ENCODE results near the gene IFFO2. TPM values are rescaled to one million over a fixed set of nuclear protein-coding genes. Genes with fewer than 3 reads are reported as not detected.
A peak's percentile ranks its signal among the peaks of the same experiment; 100 is the strongest.

The IFFO2 gene
- polyA plus RNA-seq, 1 of the 3 experiments (the other 2 are of a cell fraction) = 10.5 TPM

DNA sequence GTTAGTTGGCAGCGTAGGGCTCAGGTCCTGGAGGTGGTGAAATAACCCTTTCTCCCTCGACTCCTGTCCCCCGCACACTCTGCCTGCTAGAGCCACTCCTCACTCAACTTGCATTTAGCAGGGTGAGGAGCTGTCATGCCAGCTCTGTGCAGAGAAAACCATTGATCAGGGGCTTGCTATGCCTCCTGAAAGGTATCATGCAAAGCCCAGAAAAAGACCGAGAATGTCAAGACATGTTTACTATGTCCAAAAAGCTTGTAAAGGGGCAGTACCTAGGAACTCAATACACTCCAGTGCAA is 72.1 kb downstream of the IFFO2 start (continued):
- TF ChIP-seq IRF3 (IDR thresholded peaks at IDR 0.05; ENCODE audit: low read depth, low read length) (no peak), FOXM1 (IDR thresholded peaks at IDR 0.05; ENCODE audit: low read depth) (no peak), CHD2 (IDR thresholded peaks at IDR 0.05; ENCODE audit: low read length, partially characterized antibody) (no peak), SIN3A (IDR thresholded peaks at IDR 0.05; ENCODE audit: borderline replicate concordance, low read depth, low read length) (no peak), GABPA (IDR thresholded peaks at IDR 0.05; ENCODE audit: low read depth) (no peak), EZH2phosphoT487 (IDR thresholded peaks at IDR 0.05; ENCODE audit: borderline replicate concordance, low read depth) (no peak), FOSL2 (IDR thresholded peaks at IDR 0.05; ENCODE audit: borderline replicate concordance, low read depth) (no peak), MXI1 (IDR thresholded peaks at IDR 0.05; ENCODE audit: low read depth, low read length) (no peak), ELF1 (IDR thresholded peaks at IDR 0.05) (no peak)
- TF ChIP-seq, protein P1, sequence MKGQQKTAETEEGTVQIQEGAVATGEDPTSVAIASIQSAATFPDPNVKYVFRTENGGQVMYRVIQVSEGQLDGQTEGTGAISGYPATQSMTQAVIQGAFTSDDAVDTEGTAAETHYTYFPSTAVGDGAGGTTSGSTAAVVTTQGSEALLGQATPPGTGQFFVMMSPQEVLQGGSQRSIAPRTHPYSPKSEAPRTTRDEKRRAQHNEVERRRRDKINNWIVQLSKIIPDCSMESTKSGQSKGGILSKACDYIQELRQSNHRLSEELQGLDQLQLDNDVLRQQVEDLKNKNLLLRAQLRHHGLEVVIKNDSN (IDR thresholded peaks at IDR 0.05; ENCODE audit: borderline replicate concordance, low read depth) = no peak

DNA sequence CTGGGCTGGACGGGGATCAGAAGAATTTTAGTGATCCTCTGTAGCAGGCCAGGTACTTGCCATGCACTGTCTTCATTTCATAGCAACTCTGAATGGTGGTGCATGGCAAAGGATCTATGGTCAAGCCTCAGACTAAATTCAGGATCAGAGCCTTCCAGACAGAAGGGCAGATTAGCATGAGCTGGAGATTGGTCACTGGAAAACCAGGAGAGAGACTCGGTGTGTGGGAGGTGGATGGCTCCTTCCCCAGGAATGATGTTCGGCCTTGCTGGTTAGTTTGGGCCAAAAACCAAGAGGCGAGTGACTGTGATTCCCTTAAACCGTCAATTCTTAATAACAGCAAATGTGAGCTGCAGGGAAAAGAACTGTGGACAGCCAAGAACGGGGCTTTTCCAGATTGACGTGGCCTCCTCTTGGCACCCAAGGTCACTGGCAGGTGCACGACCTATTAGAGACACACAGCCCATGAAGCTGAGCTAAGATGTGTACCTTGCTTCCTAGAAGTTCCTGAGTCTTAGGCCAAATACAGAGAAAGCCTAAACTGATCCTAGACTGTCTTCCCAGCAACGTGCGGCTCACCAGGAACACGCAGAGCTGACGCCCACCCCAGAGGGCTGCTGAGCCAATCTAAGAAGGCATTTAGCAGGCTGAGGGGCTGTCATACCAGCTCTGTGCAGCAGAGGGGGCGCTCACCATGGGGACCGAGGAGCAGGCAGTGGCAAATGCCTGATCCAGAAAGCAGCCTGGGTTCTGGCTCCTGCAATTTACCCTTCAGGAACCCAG is 72.6 kb downstream of the IFFO2 start:
- H3F3A ChIP-seq (replicated peaks; ENCODE audit: insufficient read depth) = peaks cover 5% of the 10 kb centered on the region
- no peaks in the 10 kb centered on the region for H3K79me2 ChIP-seq (ENCODE audit: insufficient read depth)
- ChIA-PET CTCF (interaction anchor here (0.6 to 25.9 kb wide), 53 partner anchors 10 to 924 kb away, joined by 3 to 350 read pairs (median 4); partner anchors contain the start of genes ALDH4A1, EMC1, IFFO2 and MRTO4), POLR2A (interaction anchor here (2.4 kb wide), 1 partner anchor 19 kb away, joined by 8 read pairs; the partner anchor contains the start of gene ALDH4A1)
- H4K20me1 ChIP-seq (ENCODE audit: insufficient read depth) = no peaks in the 10 kb centered on the region
- H3K27me3 ChIP-seq (ENCODE audit: insufficient read depth) = no peaks in the 10 kb centered on the region
- H3K4me2 ChIP-seq = no peak overlapping the region
- no peak overlapping the region for H3K27ac ChIP-seq (ENCODE audit: low read depth in 2 of 2, low read length in 1 of 2)
- H3K9ac ChIP-seq = no peak overlapping the region
- no peak overlapping the region; a peak in 1 of 4 replicates for H3K4me3 ChIP-seq (ENCODE audit: low read depth in 2 of 2, low read length in 1 of 2)
- H3K9me3 ChIP-seq = no peaks in the 10 kb centered on the region
- WGBS (ENCODE audit: low lambda C conversion rate) = 42% methylated on average over 14 of the region's 14 CpGs
- no peaks in the 10 kb centered on the region for H3K9me2 ChIP-seq
- H3K4me1 ChIP-seq (ENCODE audit: control insufficient read depth in 1 of 2, insufficient read depth in 2 of 2, low read depth in 1 of 2, low read length in 1 of 2) = peaks cover 4 to 8% of the 10 kb centered on the region in 2 experiments; a peak in 2 of 4 replicates
- peak; percentile 86 for DNase-seq
- H2AFZ ChIP-seq (ENCODE audit: low read depth) = no peak overlapping the region
- peaks cover 0 to 3% of the 10 kb centered on the region in 2 experiments for H3K36me3 ChIP-seq (replicated peaks in 1 of 2; ENCODE audit: control insufficient read depth in 1 of 2, insufficient read depth in 2 of 2, low read length in 1 of 2)
- TF ChIP-seq MXI1 (IDR thresholded peaks at IDR 0.05; ENCODE audit: low read depth, low read length) (no peak), SIN3A (IDR thresholded peaks at IDR 0.05; ENCODE audit: borderline replicate concordance, low read depth, low read length) (no peak), GABPA (IDR thresholded peaks at IDR 0.05; ENCODE audit: low read depth) (no peak), PBX3 (IDR thresholded peaks at IDR 0.05) (no peak), TAF1 (IDR thresholded peaks at IDR 0.05; ENCODE audit: borderline replicate concordance, low read depth, low read length) (no peak), RFX5 (IDR thresholded peaks at IDR 0.05; ENCODE audit: low read length) (no peak), EP300 (IDR thresholded peaks at IDR 0.05; ENCODE audit: borderline replicate concordance in 1 of 2, low read depth in 1 of 2, low read length in 1 of 2) (no peak), YY1 (IDR thresholded peaks at IDR 0.05; ENCODE audit: low read depth) (no peak), RAD21 (IDR thresholded peaks at IDR 0.05; ENCODE audit: low read length) (peak; percentile 82), FOSL2 (IDR thresholded peaks at IDR 0.05; ENCODE audit: borderline replicate concordance, low read depth) (no peak), ELF1 (IDR thresholded peaks at IDR 0.05) (no peak), FOXM1 (IDR thresholded peaks at IDR 0.05; ENCODE audit: low read depth) (no peak), JUND (IDR thresholded peaks at IDR 0.05) (no peak), ZBTB33 (IDR thresholded peaks at IDR 0.05; ENCODE audit: borderline replicate concordance, low read depth) (no peak), NFIC (IDR thresholded peaks at IDR 0.05; ENCODE audit: borderline replicate concordance) (no peak), POLR2AphosphoS5 (IDR thresholded peaks at IDR 0.05; ENCODE audit: low read depth, low read length) (no peak), EZH2phosphoT487 (IDR thresholded peaks at IDR 0.05; ENCODE audit: borderline replicate concordance, low read depth) (no peak), RXRA (IDR thresholded peaks at IDR 0.05; ENCODE audit: borderline replicate concordance, low read depth) (no peak)
- TF ChIP-seq, protein P2, sequence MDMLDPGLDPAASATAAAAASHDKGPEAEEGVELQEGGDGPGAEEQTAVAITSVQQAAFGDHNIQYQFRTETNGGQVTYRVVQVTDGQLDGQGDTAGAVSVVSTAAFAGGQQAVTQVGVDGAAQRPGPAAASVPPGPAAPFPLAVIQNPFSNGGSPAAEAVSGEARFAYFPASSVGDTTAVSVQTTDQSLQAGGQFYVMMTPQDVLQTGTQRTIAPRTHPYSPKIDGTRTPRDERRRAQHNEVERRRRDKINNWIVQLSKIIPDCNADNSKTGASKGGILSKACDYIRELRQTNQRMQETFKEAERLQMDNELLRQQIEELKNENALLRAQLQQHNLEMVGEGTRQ (IDR thresholded peaks at IDR 0.05; ENCODE audit: borderline replicate concordance, low read depth, low read length) = no peak
- TF ChIP-seq, protein P3, sequence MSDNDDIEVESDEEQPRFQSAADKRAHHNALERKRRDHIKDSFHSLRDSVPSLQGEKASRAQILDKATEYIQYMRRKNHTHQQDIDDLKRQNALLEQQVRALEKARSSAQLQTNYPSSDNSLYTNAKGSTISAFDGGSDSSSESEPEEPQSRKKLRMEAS (IDR thresholded peaks at IDR 0.05; ENCODE audit: low read depth) = no peak
- TF ChIP-seq, protein P1 (IDR thresholded peaks at IDR 0.05; ENCODE audit: borderline replicate concordance, low read depth) = no peak

Measured in SK-N-SH (cell line).